ENCODE results near the gene PIBF1.
"Not testable (repeated sequence)": the region's sequence is repeated elsewhere in the genome, so short reads cannot be mapped to it uniquely, and the experiment has no call there.

Gene PIBF1

GRCh38 chr13:73036566-73036965 lies 254.6 kb downstream of the PIBF1 start:
- no peak overlapping the region for H3K4me3 Mint-ChIP-seq
- no peaks in the 10 kb centered on the region for H3K4me1 Mint-ChIP-seq (ENCODE audit: low read depth)
- no peaks in the 10 kb centered on the region for H3K36me3 Mint-ChIP-seq (ENCODE audit: low read depth)
- H3K9me3 Mint-ChIP-seq, result no peaks in the 10 kb centered on the region
- DNase-seq (ENCODE audit: low spot score), result no peak
- H3K27ac Mint-ChIP-seq, result no peak overlapping the region
- no peaks in the 10 kb centered on the region for H3K27me3 Mint-ChIP-seq (ENCODE audit: low read depth)

GRCh38 chr13:73038064-73038463 lies 256.1 kb downstream of the PIBF1 start:
- no peak for DNase-seq (ENCODE audit: low spot score)
- H3K27me3 Mint-ChIP-seq (ENCODE audit: low read depth), result no peaks in the 10 kb centered on the region
- no peaks in the 10 kb centered on the region for H3K36me3 Mint-ChIP-seq (ENCODE audit: low read depth)
- no peaks in the 10 kb centered on the region for H3K9me3 Mint-ChIP-seq
- no peak overlapping the region for H3K27ac Mint-ChIP-seq
- H3K4me3 Mint-ChIP-seq, result no peak overlapping the region
- no peaks in the 10 kb centered on the region for H3K4me1 Mint-ChIP-seq (ENCODE audit: low read depth)

GRCh38 chr13:73039201-73040108 lies 257.5 kb downstream of the PIBF1 start:
- Mint-ChIP-seq H3K9me3 (no peaks in the 10 kb centered on the region), H3K4me1 (ENCODE audit: low read depth) (no peaks in the 10 kb centered on the region), H3K36me3 (ENCODE audit: low read depth) (no peaks in the 10 kb centered on the region), H3K4me3 (no peak overlapping the region), H3K27me3 (ENCODE audit: low read depth) (no peaks in the 10 kb centered on the region), H3K27ac (no peak overlapping the region)
- no peak for DNase-seq (ENCODE audit: low spot score)

GRCh38 chr13:73040484-73040883 lies 258.6 kb downstream of the PIBF1 start:
- no peak overlapping the region for H3K4me3 Mint-ChIP-seq
- H3K27me3 Mint-ChIP-seq (ENCODE audit: low read depth), result peaks cover 2% of the 10 kb centered on the region
- no peak for DNase-seq (ENCODE audit: low spot score)
- no peaks in the 10 kb centered on the region for H3K36me3 Mint-ChIP-seq (ENCODE audit: low read depth)
- no peaks in the 10 kb centered on the region for H3K9me3 Mint-ChIP-seq
- H3K27ac Mint-ChIP-seq, result no peak overlapping the region
- H3K4me1 Mint-ChIP-seq (ENCODE audit: low read depth), result no peaks in the 10 kb centered on the region

GRCh38 chr13:73040968-73041596 lies 259.1 kb downstream of the PIBF1 start:
- no peak for DNase-seq (ENCODE audit: low spot score)
- Mint-ChIP-seq H3K9me3 (no peaks in the 10 kb centered on the region), H3K36me3 (ENCODE audit: low read depth) (no peaks in the 10 kb centered on the region), H3K27me3 (ENCODE audit: low read depth) (peaks cover 2% of the 10 kb centered on the region), H3K27ac (no peak overlapping the region), H3K4me1 (ENCODE audit: low read depth) (no peaks in the 10 kb centered on the region), H3K4me3 (no peak overlapping the region)

- no peak overlapping the region for H3K4me3 Mint-ChIP-seq
- no peak for DNase-seq (ENCODE audit: low spot score)
- H3K27me3 Mint-ChIP-seq (ENCODE audit: low read depth), result peaks cover 2% of the 10 kb centered on the region
- H3K36me3 Mint-ChIP-seq (ENCODE audit: low read depth), result no peaks in the 10 kb centered on the region
- H3K9me3 Mint-ChIP-seq, result no peaks in the 10 kb centered on the region
- H3K27ac Mint-ChIP-seq, result no peak overlapping the region
- no peaks in the 10 kb centered on the region for H3K4me1 Mint-ChIP-seq (ENCODE audit: low read depth)
These were observed 263.1 kb downstream of the PIBF1 start for GRCh38 chr13:73045031-73045430.

GRCh38 chr13:73048615-73049014 lies 266.7 kb downstream of the PIBF1 start:
- not testable (repeated sequence) for H3K4me1 Mint-ChIP-seq (ENCODE audit: low read depth); H3K4me3 Mint-ChIP-seq; H3K27ac Mint-ChIP-seq; DNase-seq (ENCODE audit: low spot score); H3K36me3 Mint-ChIP-seq (ENCODE audit: low read depth); H3K9me3 Mint-ChIP-seq; H3K27me3 Mint-ChIP-seq (ENCODE audit: low read depth)

GRCh38 chr13:73054712-73055111 lies 272.8 kb downstream of the PIBF1 start:
- H3K4me3 Mint-ChIP-seq, result no peak overlapping the region
- DNase-seq (ENCODE audit: low spot score), result no peak
- peaks cover 37% of the 10 kb centered on the region for H3K27me3 Mint-ChIP-seq (ENCODE audit: low read depth)
- no peak overlapping the region for H3K27ac Mint-ChIP-seq
- H3K9me3 Mint-ChIP-seq, result no peaks in the 10 kb centered on the region
- no peaks in the 10 kb centered on the region for H3K36me3 Mint-ChIP-seq (ENCODE audit: low read depth)
- peaks cover 9% of the 10 kb centered on the region for H3K4me1 Mint-ChIP-seq (ENCODE audit: low read depth)

- peaks cover 49% of the 10 kb centered on the region for H3K27me3 Mint-ChIP-seq (ENCODE audit: low read depth)
- H3K4me3 Mint-ChIP-seq, result no peak overlapping the region
- no peaks in the 10 kb centered on the region for H3K9me3 Mint-ChIP-seq
- H3K4me1 Mint-ChIP-seq (ENCODE audit: low read depth), result peaks cover 17% of the 10 kb centered on the region
- H3K27ac Mint-ChIP-seq, result no peak overlapping the region
- DNase-seq (ENCODE audit: low spot score), result no peak
- H3K36me3 Mint-ChIP-seq (ENCODE audit: low read depth), result no peaks in the 10 kb centered on the region
These were observed 274.1 kb downstream of the PIBF1 start for GRCh38 chr13:73055813-73056564.

GRCh38 chr13:73056565-73056962 lies 274.6 kb downstream of the PIBF1 start:
- no peaks in the 10 kb centered on the region for H3K36me3 Mint-ChIP-seq (ENCODE audit: low read depth)
- no peak overlapping the region for H3K4me3 Mint-ChIP-seq
- H3K9me3 Mint-ChIP-seq, result no peaks in the 10 kb centered on the region
- no peak for DNase-seq (ENCODE audit: low spot score)
- peaks cover 17% of the 10 kb centered on the region for H3K4me1 Mint-ChIP-seq (ENCODE audit: low read depth)
- H3K27ac Mint-ChIP-seq, result no peak overlapping the region
- peaks cover 52% of the 10 kb centered on the region for H3K27me3 Mint-ChIP-seq (ENCODE audit: low read depth)

- Mint-ChIP-seq H3K4me3 (no peak overlapping the region), H3K27me3 (ENCODE audit: low read depth) (peaks cover 61% of the 10 kb centered on the region), H3K4me1 (ENCODE audit: low read depth) (peaks cover 17% of the 10 kb centered on the region), H3K9me3 (no peaks in the 10 kb centered on the region), H3K27ac (no peak overlapping the region), H3K36me3 (ENCODE audit: low read depth) (peaks cover 7% of the 10 kb centered on the region)
- DNase-seq (ENCODE audit: low spot score), result no peak
These were observed 275.5 kb downstream of the PIBF1 start for GRCh38 chr13:73057284-73058063.

- H3K36me3 Mint-ChIP-seq (ENCODE audit: low read depth), result peaks cover 9% of the 10 kb centered on the region
- H3K27ac Mint-ChIP-seq, result no peak overlapping the region
- peak overlapping the region; percentile 86 for H3K4me3 Mint-ChIP-seq
- DNase-seq (ENCODE audit: low spot score), result no peak
- H3K4me1 Mint-ChIP-seq (ENCODE audit: low read depth), result peaks cover 17% of the 10 kb centered on the region
- H3K27me3 Mint-ChIP-seq (ENCODE audit: low read depth), result peaks cover 63% of the 10 kb centered on the region
- H3K9me3 Mint-ChIP-seq, result no peaks in the 10 kb centered on the region
These were observed 276.1 kb downstream of the PIBF1 start for GRCh38 chr13:73058064-73058313.

- Mint-ChIP-seq H3K4me1 (ENCODE audit: low read depth) (peaks cover 17% of the 10 kb centered on the region), H3K9me3 (no peaks in the 10 kb centered on the region), H3K27me3 (ENCODE audit: low read depth) (peaks cover 65% of the 10 kb centered on the region), H3K27ac (peak overlapping the region; percentile 79), H3K36me3 (ENCODE audit: low read depth) (peaks cover 10% of the 10 kb centered on the region), H3K4me3 (peak overlapping the region; percentile 86)
- no peak for DNase-seq (ENCODE audit: low spot score)
These were observed 276.5 kb downstream of the PIBF1 start for GRCh38 chr13:73058432-73058735.
